DOHH2 (cell line): ENCODE data around the gene AEN.

Experiments
- H3F3A ChIP-seq: fragments of 200-600 bp; sonication (generic), shearing (Covaris generic); 2 replicates; pipeline ENCODE4 v1.6.0; 2016; ENCODE audit warnings: antibody characterized with exemption, mild to moderate bottlenecking; ENCODE audit not compliant: control insufficient read depth, insufficient read depth
- H3K27ac ChIP-seq: fragments of 200-600 bp; sonication (generic); 2 replicates; pipeline ENCODE4 v1.5.1; 2014; ENCODE audit warnings: low read depth, mild to moderate bottlenecking, low read length, moderate library complexity
- H3K27me3 ChIP-seq: fragments of 200-600 bp; sonication (generic); 2 replicates; pipeline ENCODE4 v1.6.1; 2014; ENCODE audit warnings: mild to moderate bottlenecking, low read length, mixed read lengths; ENCODE audit not compliant: control insufficient read depth
- H3K36me3 ChIP-seq: fragments of 200-600 bp; sonication (generic); 2 replicates; pipeline ENCODE4 v1.6.1; 2014; ENCODE audit warnings: mild to moderate bottlenecking, low read length, moderate library complexity, mixed read lengths; ENCODE audit not compliant: control insufficient read depth
- H3K4me1 ChIP-seq: fragments of 200-600 bp; sonication (generic); 2 replicates; pipeline ENCODE4 v1.6.1; 2014; ENCODE audit warnings: mild to moderate bottlenecking, low read length, mixed read lengths; ENCODE audit not compliant: control insufficient read depth
- H3K4me2 ChIP-seq: fragments of 200-600 bp; sonication (generic); 2 replicates; pipeline ENCODE4 v1.6.0; 2014; ENCODE audit warnings: mild to moderate bottlenecking, low read length, moderate library complexity
- H3K4me3 ChIP-seq: fragments of 200-600 bp; sonication (generic); 2 replicates; pipeline ENCODE4 v1.5.1; 2014; ENCODE audit warnings: mild to moderate bottlenecking, low read length, mixed read lengths
- H3K79me2 ChIP-seq: fragments of 200-600 bp; sonication (generic); 2 replicates; pipeline ENCODE4 v1.6.1; 2014; ENCODE audit warnings: mild to moderate bottlenecking, low read length, mixed read lengths; ENCODE audit not compliant: control insufficient read depth
- H3K9me2 ChIP-seq: fragments of 200-600 bp; sonication (generic); replicated peaks from 2 replicates; pipeline ENCODE4 v1.6.1; 2014; ENCODE audit warnings: mild to moderate bottlenecking, low read length, mixed read lengths; ENCODE audit not compliant: control insufficient read depth
- H3K9me3 ChIP-seq: fragments of 200-600 bp; sonication (generic); 2 replicates; pipeline ENCODE4 v1.6.1; 2014; ENCODE audit warnings: antibody characterized with exemption, low read length, mixed read lengths; ENCODE audit not compliant: control insufficient read depth, insufficient read depth
- H4K20me1 ChIP-seq: fragments of 200-600 bp; sonication (generic); 2 replicates; pipeline ENCODE4 v1.6.0; 2014; ENCODE audit warnings: low read depth, mild to moderate bottlenecking, antibody characterized with exemption, low read length, moderate library complexity; ENCODE audit not compliant: control insufficient read depth, insufficient read depth
- CTCF ChIP-seq: fragments of 200-600 bp; sonication (generic); IDR thresholded peaks from one replicate; pipeline ENCODE4 v1.5.1; 2014; ENCODE audit warnings: antibody characterized with exemption, mild to moderate bottlenecking, low read depth, low read length; ENCODE audit not compliant: poor library complexity, severe bottlenecking
- EZH2phosphoT487 ChIP-seq: fragments of 200-600 bp; sonication (generic); IDR thresholded peaks from 2 replicates; pipeline ENCODE4 v1.6.1; 2017; ENCODE audit warnings: borderline replicate concordance, mild to moderate bottlenecking, antibody characterized with exemption, low read length, moderate library complexity, mixed read lengths

The AEN gene

GRCh38 chr15:88658070-88658965 is 37.2 kb downstream of the AEN start:
- H3F3A ChIP-seq, result peaks cover 19% of the 10 kb centered on the region

GRCh38 chr15:88658972-88659931 is 38.1 kb downstream of the AEN start:
- H3K4me1 ChIP-seq, result peaks cover 40% of the 10 kb centered on the region
- H3K36me3 ChIP-seq, result peaks cover 9% of the 10 kb centered on the region
- H3K9me2 ChIP-seq, result no peaks in the 10 kb centered on the region
- peaks cover 19% of the 10 kb centered on the region for H3F3A ChIP-seq
- no peak overlapping the region for H3K4me3 ChIP-seq
- no peaks in the 10 kb centered on the region for H3K27me3 ChIP-seq
- no peaks in the 10 kb centered on the region for H3K9me3 ChIP-seq
- H3K79me2 ChIP-seq, result no peaks in the 10 kb centered on the region
- no peak for TF ChIP-seq CTCF
- no peak for TF ChIP-seq EZH2phosphoT487
- no peak overlapping the region for H3K27ac ChIP-seq
- H3K4me2 ChIP-seq, result no peak overlapping the region
- H4K20me1 ChIP-seq, result no peaks in the 10 kb centered on the region

More at GRCh38 chr15:88658070-88658965, 37.2 kb downstream of the AEN start:
- Histone ChIP-seq H3K79me2 (no peaks in the 10 kb centered on the region), H3K27ac (no peak overlapping the region), H3K9me2 (no peaks in the 10 kb centered on the region), H3K36me3 (peaks cover 15% of the 10 kb centered on the region), H4K20me1 (no peaks in the 10 kb centered on the region), H3K27me3 (no peaks in the 10 kb centered on the region), H3K4me1 (peaks cover 41% of the 10 kb centered on the region), H3K9me3 (no peaks in the 10 kb centered on the region), H3K4me2 (no peak overlapping the region), H3K4me3 (no peak overlapping the region)
- TF ChIP-seq EZH2phosphoT487 (no peak), CTCF (no peak)

GRCh38 chr15:88661041-88661700 is 40.0 kb downstream of the AEN start:
- H3K79me2 ChIP-seq, result no peaks in the 10 kb centered on the region
- no peaks in the 10 kb centered on the region for H4K20me1 ChIP-seq

More at GRCh38 chr15:88661041-88661700, 40.0 kb downstream of the AEN start:
- Histone ChIP-seq H3K4me3 (no peak overlapping the region), H3K36me3 (no peaks in the 10 kb centered on the region; the same call in 1 of the 2 replicates), H3K9me2 (no peaks in the 10 kb centered on the region), H3K4me1 (peaks cover 24% of the 10 kb centered on the region), H3K27me3 (no peaks in the 10 kb centered on the region), H3F3A (peaks cover 6% of the 10 kb centered on the region), H3K9me3 (no peaks in the 10 kb centered on the region), H3K27ac (no peak overlapping the region), H3K4me2 (no peak overlapping the region)
- no peak for TF ChIP-seq EZH2phosphoT487
- no peak for TF ChIP-seq CTCF
